ENCODE data around the gene AOPEP.

The AOPEP gene

GRCh38 chr9:94990897-94991561 lies 264.5 kb downstream of the AOPEP start:
- Mint-ChIP-seq H3K4me3 (no peak overlapping the region), H3K36me3 (no peaks in the 10 kb centered on the region), H3K9me3 (no peaks in the 10 kb centered on the region), H3K27ac (no peak overlapping the region), H3K4me1 (no peaks in the 10 kb centered on the region)
- no peak for ATAC-seq
- DNase-seq (ENCODE audit: low spot score in 2 of 2): no peak

GRCh38 chr9:94991961-94992907 lies 265.7 kb downstream of the AOPEP start:
- Mint-ChIP-seq H3K27ac (no peak overlapping the region), H3K36me3 (no peaks in the 10 kb centered on the region), H3K4me3 (no peak overlapping the region), H3K4me1 (no peaks in the 10 kb centered on the region), H3K9me3 (no peaks in the 10 kb centered on the region)
- DNase-seq (ENCODE audit: low spot score in 2 of 2) (no peak), ATAC-seq (no peak)

DNA sequence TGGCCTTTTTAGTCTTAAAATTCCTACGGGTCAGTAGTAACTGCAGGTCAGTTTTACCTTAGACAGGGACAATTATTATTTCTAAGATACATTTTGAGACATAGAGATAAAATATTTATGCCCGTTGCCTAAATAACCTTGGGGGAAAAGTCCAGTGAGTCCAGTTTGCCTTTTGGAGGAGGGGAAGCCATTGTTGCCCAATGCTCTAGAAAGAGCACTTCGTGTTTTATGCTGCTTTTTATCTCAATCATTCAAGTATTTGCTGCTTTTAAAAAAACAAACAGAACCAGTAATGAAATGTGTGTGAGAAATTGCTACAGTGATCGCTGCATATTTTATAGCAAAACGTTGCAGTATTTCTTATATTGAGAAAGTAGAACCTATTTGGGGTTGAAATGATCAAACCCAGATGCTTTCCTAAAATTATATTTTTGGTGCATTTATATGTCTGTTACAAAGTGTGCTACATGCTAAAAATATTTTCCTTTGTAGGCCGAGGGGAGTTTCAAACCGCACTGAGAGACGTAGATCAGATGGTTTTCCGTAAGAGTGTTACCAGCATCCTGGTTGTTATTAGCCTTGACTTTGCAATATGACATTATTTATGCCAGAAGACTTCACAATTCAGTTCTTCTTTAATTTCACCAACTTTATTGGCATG lies 266.8 kb downstream of the AOPEP start:
- Mint-ChIP-seq H3K27ac (no peak overlapping the region), H3K4me1 (no peaks in the 10 kb centered on the region), H3K4me3 (no peak overlapping the region), H3K9me3 (no peaks in the 10 kb centered on the region), H3K36me3 (no peaks in the 10 kb centered on the region)
- no peak for ATAC-seq
- no peak for DNase-seq (ENCODE audit: low spot score in 2 of 2)

GRCh38 chr9:94993821-94994165 lies 267.3 kb downstream of the AOPEP start:
- Mint-ChIP-seq H3K4me1 (no peaks in the 10 kb centered on the region), H3K4me3 (no peak overlapping the region), H3K9me3 (no peaks in the 10 kb centered on the region), H3K27ac (no peak overlapping the region), H3K36me3 (no peaks in the 10 kb centered on the region)
- ATAC-seq (no peak), DNase-seq (ENCODE audit: low spot score in 2 of 2) (no peak)

GRCh38 chr9:94995048-94995693 lies 268.7 kb downstream of the AOPEP start:
- Mint-ChIP-seq H3K9me3 (no peaks in the 10 kb centered on the region), H3K27ac (no peak overlapping the region), H3K4me3 (no peak overlapping the region)

GRCh38 chr9:94996641-94997040 lies 270.1 kb downstream of the AOPEP start:
- no peaks in the 10 kb centered on the region for H3K4me1 Mint-ChIP-seq
- ATAC-seq: no peak
- H3K36me3 Mint-ChIP-seq: no peaks in the 10 kb centered on the region
- H3K27ac Mint-ChIP-seq: no peak overlapping the region
- H3K9me3 Mint-ChIP-seq: no peaks in the 10 kb centered on the region
- H3K4me3 Mint-ChIP-seq: no peak overlapping the region
- DNase-seq (ENCODE audit: low spot score in 2 of 2): no peak

More at GRCh38 chr9:94995048-94995693, 268.7 kb downstream of the AOPEP start:
- Mint-ChIP-seq H3K4me1 (no peaks in the 10 kb centered on the region), H3K36me3 (no peaks in the 10 kb centered on the region)
- ATAC-seq (no peak), DNase-seq (ENCODE audit: low spot score in 2 of 2) (no peak)

DNA sequence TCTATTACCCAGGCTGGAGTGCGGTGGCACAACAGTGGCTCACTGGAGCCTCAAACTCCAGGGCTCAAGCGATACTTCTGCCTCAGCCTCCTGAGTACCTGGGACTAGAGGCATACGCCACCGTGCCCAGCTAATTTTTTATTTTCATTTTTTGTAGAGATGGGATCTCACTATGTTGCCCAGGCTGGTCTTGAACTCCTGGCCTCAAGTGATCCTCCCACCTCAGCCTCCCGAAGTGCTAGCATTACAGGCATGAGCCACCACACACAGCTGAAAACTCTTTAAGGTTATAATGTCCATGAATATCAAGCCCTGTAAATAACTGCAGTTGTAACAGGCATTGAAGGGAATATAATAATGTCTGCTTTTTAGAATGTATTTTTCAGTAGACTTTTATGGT lies 271.2 kb downstream of the AOPEP start:
- no peak for ATAC-seq

DNA sequence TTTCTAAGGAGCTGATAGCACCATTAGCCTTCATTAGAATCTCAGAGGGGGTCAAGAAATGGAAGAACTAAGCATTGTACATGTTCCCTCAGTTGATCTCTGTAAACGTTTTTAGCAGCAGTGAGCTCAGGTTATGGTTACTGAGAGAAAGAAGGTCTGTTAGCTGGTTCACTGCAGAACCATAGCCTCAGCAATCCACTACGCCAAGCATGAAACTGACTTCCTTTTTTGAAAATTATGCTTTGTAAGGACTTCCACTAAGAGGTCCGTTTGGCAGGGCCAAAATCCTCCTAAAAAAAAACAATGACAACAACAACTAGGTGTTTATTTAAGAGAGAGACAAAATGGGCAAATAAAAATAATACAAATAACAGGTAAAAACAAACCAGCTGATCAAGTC lies 273.3 kb downstream of the AOPEP start:
- no peak overlapping the region for H3K4me3 Mint-ChIP-seq
- H3K36me3 Mint-ChIP-seq: no peaks in the 10 kb centered on the region
- no peak overlapping the region for H3K27ac Mint-ChIP-seq
- ATAC-seq: no peak
- no peaks in the 10 kb centered on the region for H3K4me1 Mint-ChIP-seq
- H3K9me3 Mint-ChIP-seq: no peaks in the 10 kb centered on the region
- no peak for DNase-seq (ENCODE audit: low spot score in 2 of 2)

More for the DNA sequence above, 271.2 kb downstream of the AOPEP start:
- Mint-ChIP-seq H3K4me1 (no peaks in the 10 kb centered on the region), H3K4me3 (no peak overlapping the region), H3K36me3 (no peaks in the 10 kb centered on the region), H3K9me3 (no peaks in the 10 kb centered on the region), H3K27ac (no peak overlapping the region)
- no peak for DNase-seq (ENCODE audit: low spot score in 2 of 2)

DNA sequence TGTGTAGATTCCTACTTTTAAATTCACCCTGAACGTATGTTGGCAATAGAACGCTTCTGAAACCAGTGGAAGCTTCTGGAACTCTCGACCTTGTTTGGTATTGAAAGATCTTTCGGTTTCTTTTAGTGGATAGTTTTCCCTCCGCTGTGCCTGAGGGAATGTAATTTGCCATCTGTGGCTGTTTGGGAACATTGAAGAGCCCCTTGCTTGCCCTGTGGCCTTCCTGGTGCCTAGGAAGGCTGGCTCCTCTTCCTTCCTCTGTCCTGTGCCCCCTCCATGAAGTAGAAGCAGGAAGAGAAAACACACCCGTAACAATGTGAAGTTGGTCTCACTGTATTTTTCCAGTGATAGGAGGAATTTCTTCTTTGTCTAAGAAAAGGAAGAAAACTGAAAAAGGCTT lies 274.3 kb downstream of the AOPEP start:
- Mint-ChIP-seq H3K36me3 (no peaks in the 10 kb centered on the region), H3K4me3 (no peak overlapping the region), H3K4me1 (no peaks in the 10 kb centered on the region), H3K9me3 (no peaks in the 10 kb centered on the region), H3K27ac (no peak overlapping the region)
- DNase-seq (ENCODE audit: low spot score in 2 of 2) (no peak), ATAC-seq (no peak)

- peaks cover under 1% of the 10 kb centered on the region for H3K36me3 Mint-ChIP-seq
- H3K27ac Mint-ChIP-seq: no peak overlapping the region
- ATAC-seq (no peak), DNase-seq (ENCODE audit: low spot score in 2 of 2) (no peak)
- no peaks in the 10 kb centered on the region for H3K9me3 Mint-ChIP-seq
- H3K4me3 Mint-ChIP-seq: no peak overlapping the region
- H3K4me1 Mint-ChIP-seq: peaks cover under 1% of the 10 kb centered on the region
Observed at GRCh38 chr9:95001720-95002119, 275.2 kb downstream of the AOPEP start.

DNA sequence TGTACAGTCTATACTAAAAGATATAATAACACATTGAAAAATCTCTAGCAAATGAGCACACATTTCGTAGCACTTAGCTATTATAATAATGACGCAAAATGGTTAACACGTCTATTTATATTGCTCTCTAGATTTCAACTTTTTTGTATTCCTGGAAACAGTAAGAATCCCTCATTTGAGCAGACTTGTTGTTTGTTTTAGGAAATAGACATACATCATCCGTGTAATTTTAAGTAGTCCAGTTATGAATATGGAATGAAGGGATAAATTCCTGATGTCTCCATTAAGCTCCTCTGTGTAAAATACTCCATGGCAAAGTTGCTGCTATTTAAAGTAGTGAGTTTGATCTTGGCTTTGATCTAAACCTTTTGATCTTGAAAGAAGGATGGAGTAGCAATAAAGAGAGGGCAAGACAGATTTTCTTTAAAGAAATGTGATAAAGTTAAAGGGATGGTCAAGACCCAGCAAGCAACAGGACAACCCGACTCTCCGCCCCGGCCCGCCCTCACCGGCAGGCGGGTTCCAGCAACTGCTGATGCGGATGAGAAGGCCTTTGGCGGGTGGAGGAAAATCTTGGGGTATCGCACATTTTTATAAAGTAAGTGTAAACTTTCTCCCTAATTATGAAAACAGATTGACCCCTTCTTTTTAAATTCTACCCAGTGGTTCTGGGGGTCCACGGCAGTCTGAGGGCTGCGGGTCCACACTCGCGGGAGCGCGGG lies 277.4 kb downstream of the AOPEP start:
- Mint-ChIP-seq H3K9me3 (no peaks in the 10 kb centered on the region), H3K36me3 (peaks cover 19% of the 10 kb centered on the region), H3K4me3 (peak overlapping the region; percentile 56), H3K27ac (no peak overlapping the region), H3K4me1 (peaks cover 17% of the 10 kb centered on the region)
- DNase-seq (ENCODE audit: low spot score in 2 of 2): no peak
- no peak for ATAC-seq

- Mint-ChIP-seq H3K36me3 (peaks cover 20% of the 10 kb centered on the region), H3K4me1 (peaks cover 17% of the 10 kb centered on the region), H3K27ac (no peak overlapping the region), H3K4me3 (peak overlapping the region; percentile 56), H3K9me3 (no peaks in the 10 kb centered on the region)
- ATAC-seq: peak; percentile 75
- DNase-seq (ENCODE audit: low spot score in 2 of 2): peak in 1 of 2 donors; percentile 59
Observed at GRCh38 chr9:95004411-95005277, 278.1 kb downstream of the AOPEP start.

DNA sequence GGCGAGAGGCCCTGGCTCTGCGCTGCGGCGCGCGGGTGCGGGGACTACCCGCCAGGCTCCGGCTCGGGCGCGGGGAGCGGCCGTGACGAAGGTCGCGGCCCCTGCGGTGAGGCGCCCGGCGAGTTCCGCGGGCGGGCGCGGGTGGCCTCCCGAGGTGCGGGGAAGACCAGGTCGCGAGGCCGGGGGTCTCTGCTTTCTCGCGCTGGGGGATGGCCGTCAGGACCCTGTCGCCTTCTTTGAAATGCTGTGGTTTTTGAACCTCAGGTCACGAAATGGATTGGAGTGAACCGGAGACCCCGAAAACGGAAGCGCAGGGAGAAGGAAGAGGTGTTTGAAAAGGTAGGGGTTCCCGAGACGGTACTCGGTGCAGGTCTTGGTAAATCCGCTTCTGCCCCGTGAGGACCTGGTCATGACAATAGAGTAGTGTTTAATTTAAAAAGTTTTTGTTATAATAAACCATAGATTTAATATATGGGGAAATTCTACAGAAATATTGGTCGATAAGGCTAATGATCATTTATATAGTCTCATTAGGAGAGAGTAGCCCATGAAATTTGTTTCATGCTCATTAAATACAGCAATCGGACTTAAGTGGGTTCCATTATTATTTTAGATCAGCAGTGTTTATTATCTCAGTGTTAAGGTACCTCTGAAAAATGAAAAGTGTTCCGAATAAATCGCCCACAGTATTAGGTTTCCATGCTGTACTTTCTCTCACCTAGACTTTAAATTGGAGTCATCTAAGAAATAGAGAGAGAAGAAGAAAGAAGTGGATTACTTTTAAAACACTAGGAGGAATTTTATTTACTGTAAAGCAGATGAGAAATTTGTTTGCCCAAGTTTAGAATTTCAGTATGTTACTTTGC lies 279.0 kb downstream of the AOPEP start:
- DNase-seq (ENCODE audit: low spot score in 2 of 2) (no peak), ATAC-seq (no peak)
- H3K4me3 Mint-ChIP-seq: peak overlapping the region; percentile 56
- no peaks in the 10 kb centered on the region for H3K9me3 Mint-ChIP-seq
- peaks cover 17% of the 10 kb centered on the region for H3K4me1 Mint-ChIP-seq
- no peak overlapping the region for H3K27ac Mint-ChIP-seq
- H3K36me3 Mint-ChIP-seq: peaks cover 20% of the 10 kb centered on the region
